Cardiac muscle cell (in vitro differentiated cells and primary cell): ENCODE data around the gene IMMP1L. TPM values are rescaled to one million over a fixed set of nuclear protein-coding genes. Genes with fewer than 3 reads are reported as not detected.

ENCODE experiments used
- DNase-seq, 2 donors: peaks; one replicate each; pipeline versions ENCODE4 v3.0.0 to v3.0.0-alpha.2; 2010 to 2017; ENCODE audit warnings: low read depth in 1 of 2, low spot score in 1 of 2
- H3K27ac ChIP-seq: fragments of 200-600 bp; sonication (generic); 2 replicates; pipeline ENCODE4 v1.5.1; 2016
- H3K27me3 ChIP-seq: fragments of 200-600 bp; sonication (generic); 2 replicates; pipeline ENCODE4 v1.6.0; 2016; ENCODE audit warnings: control low read depth
- H3K36me3 ChIP-seq: fragments of 200-600 bp; sonication (generic); 2 replicates; pipeline ENCODE4 v1.5.1; 2016; ENCODE audit warnings: control low read depth
- H3K4me1 ChIP-seq: fragments of 200-600 bp; sonication (generic); 2 replicates; pipeline ENCODE4 v1.8.1; 2017; ENCODE audit warnings: low read depth, mild to moderate bottlenecking, mixed run types
- H3K4me3 ChIP-seq: fragments of 200-600 bp; sonication (generic); 2 replicates; pipeline ENCODE4 v1.5.1; 2016; ENCODE audit warnings: mild to moderate bottlenecking
- H3K9me3 ChIP-seq: fragments of 200-600 bp; sonication (generic); 2 replicates; pipeline ENCODE4 v1.5.1; 2017; ENCODE audit warnings: low read depth, mild to moderate bottlenecking, control low read depth
- polyA plus RNA-seq: library from polyadenylated mRNA; unstranded; fragments of >200 nt; fragmentation: Nextera tagmentation; extraction: Ambion mirVana; gene quantifications from 2 replicates; pipeline ENCODE4 v1.2.1, GENCODE V29; 2016
- total RNA-seq: library from RNA; depleted of rRNA; stranded (reverse); fragments of >200 nt; gene quantifications from 2 replicates; pipeline ENCODE4 v1.2.3, GENCODE V29; 2016
- TF ChIP-seq, protein P1 (sequence below): IDR thresholded peaks from 2 replicates; pipeline ENCODE4 v1.5.1; 2012; ENCODE audit warnings: low read depth, mild to moderate bottlenecking, low read length

The IMMP1L gene
- total and polyA plus RNA-seq, 2 experiments from 2014 or later, result 35.5 to 140 TPM

DNA sequence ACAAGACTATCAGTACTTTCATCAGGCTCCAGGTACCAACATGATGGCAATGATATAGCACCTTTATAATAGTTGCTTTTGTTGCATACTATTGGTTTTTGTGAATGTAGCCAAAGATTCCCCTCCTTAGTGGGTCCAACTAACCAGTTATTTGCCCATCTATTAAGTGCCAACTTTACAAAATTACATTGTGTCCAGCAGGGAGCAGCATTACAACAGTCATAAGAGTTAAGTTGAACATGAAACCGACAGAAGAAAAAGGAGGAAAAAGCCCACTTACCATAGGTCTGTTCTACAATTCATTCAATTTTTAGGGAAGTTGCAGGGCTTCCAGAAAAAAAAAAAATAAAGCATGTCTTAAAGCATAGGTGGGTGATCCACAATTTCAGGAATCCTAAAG is 21.6 kb downstream of the IMMP1L start:
- Histone ChIP-seq H3K4me1 (no peaks in the 10 kb centered on the region), H3K36me3 (peaks cover 3% of the 10 kb centered on the region), H3K27ac (no peak overlapping the region), H3K27me3 (no peaks in the 10 kb centered on the region), H3K4me3 (no peak overlapping the region), H3K9me3 (no peaks in the 10 kb centered on the region)
- TF ChIP-seq, protein P1, sequence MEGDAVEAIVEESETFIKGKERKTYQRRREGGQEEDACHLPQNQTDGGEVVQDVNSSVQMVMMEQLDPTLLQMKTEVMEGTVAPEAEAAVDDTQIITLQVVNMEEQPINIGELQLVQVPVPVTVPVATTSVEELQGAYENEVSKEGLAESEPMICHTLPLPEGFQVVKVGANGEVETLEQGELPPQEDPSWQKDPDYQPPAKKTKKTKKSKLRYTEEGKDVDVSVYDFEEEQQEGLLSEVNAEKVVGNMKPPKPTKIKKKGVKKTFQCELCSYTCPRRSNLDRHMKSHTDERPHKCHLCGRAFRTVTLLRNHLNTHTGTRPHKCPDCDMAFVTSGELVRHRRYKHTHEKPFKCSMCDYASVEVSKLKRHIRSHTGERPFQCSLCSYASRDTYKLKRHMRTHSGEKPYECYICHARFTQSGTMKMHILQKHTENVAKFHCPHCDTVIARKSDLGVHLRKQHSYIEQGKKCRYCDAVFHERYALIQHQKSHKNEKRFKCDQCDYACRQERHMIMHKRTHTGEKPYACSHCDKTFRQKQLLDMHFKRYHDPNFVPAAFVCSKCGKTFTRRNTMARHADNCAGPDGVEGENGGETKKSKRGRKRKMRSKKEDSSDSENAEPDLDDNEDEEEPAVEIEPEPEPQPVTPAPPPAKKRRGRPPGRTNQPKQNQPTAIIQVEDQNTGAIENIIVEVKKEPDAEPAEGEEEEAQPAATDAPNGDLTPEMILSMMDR, result peak; percentile 53
- peak; percentile 21 to 81 for DNase-seq

DNA sequence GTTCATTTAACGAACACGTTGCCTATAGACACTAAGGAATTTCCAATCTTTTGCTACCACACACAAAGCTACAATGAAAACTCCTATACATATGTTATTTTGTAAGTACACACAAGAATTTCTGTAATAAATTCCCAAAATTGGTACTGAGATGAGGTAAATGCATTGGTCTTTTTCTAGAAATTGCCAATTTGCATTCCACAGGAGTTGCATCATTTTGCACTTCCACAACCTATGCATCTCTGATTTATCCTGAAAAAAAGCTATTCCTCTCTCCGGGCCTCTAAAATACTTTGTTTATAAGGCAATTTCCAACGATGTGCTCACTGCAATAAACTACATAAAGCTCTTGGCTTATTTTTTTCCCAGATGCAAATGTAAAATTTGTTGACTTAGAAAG is 24.9 kb downstream of the IMMP1L start:
- Histone ChIP-seq H3K27me3 (no peaks in the 10 kb centered on the region), H3K9me3 (no peaks in the 10 kb centered on the region), H3K27ac (no peak overlapping the region), H3K36me3 (peaks cover 3% of the 10 kb centered on the region), H3K4me3 (no peak overlapping the region), H3K4me1 (no peaks in the 10 kb centered on the region)
- DNase-seq, result no peak
- TF ChIP-seq, protein P1, result no peak

DNA sequence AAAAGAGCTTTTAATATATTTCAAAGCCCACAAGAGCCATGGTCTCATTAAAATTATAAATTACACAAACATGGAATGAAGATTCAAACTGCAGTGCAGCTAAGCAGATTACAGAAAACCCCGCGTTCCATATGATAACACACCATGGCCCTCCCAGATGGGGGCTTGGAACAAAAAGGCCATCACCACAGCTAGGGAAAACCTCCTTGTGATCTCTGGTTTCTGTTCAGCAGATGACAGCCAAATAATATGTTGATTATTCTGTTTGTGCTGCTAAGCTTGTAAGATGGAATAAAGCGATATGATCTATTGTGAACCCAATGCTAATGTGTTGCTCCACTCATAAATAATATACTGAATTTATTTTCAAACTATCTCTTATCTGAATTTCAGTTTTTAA is 28.5 kb downstream of the IMMP1L start:
- Histone ChIP-seq H3K36me3 (no peaks in the 10 kb centered on the region), H3K4me3 (no peak overlapping the region), H3K27me3 (no peaks in the 10 kb centered on the region), H3K4me1 (no peaks in the 10 kb centered on the region), H3K27ac (no peak overlapping the region), H3K9me3 (no peaks in the 10 kb centered on the region)
- TF ChIP-seq, protein P1, result no peak
- peak in 1 of 2 donors; percentile 8 for DNase-seq

DNA sequence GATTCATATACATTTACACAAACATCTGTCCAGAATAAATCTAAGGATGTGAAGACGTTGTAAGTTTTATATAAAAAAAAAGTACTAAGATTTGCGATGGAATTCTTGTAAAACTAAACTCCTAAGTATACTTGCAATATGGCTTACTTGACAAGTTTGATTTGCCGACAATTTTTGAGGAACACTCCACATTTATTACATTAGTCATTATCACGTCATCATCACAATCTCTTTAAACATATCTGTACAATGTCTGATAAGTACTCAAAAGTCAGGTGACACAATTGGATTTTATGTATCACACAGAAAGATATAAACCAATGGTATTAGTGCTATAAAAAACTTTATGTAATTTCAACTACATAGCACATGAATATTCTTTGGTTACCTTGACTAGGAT is 30.4 kb downstream of the IMMP1L start:
- no peak for DNase-seq
- Histone ChIP-seq H3K4me1 (no peaks in the 10 kb centered on the region), H3K36me3 (no peaks in the 10 kb centered on the region), H3K27ac (no peak overlapping the region), H3K9me3 (no peaks in the 10 kb centered on the region), H3K4me3 (no peak overlapping the region), H3K27me3 (no peaks in the 10 kb centered on the region)
- TF ChIP-seq, protein P1, result no peak

DNA sequence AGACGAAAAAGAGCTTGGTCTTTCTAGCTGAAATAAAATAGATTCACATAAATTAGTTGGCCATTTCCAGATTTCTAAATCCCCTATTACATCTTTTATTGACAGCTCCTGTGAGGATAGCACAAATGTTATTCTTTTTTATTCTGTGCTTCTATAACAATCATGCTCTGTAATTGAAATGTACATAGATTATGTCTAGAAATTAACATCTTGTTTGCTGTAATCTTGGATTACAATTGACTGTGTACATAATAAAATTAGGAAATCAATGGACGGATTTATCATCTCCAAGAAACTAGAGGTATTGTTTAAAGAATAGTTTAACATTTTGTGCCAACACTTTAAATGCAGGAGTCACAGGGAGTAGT is 31.2 kb downstream of the IMMP1L start:
- no peaks in the 10 kb centered on the region for H3K36me3 ChIP-seq
- DNase-seq, result no peak
- no peak overlapping the region for H3K4me3 ChIP-seq
- H3K9me3 ChIP-seq, result no peaks in the 10 kb centered on the region
- H3K27ac ChIP-seq, result no peak overlapping the region
- H3K4me1 ChIP-seq, result no peaks in the 10 kb centered on the region
- TF ChIP-seq, protein P1, result no peak
- no peaks in the 10 kb centered on the region for H3K27me3 ChIP-seq
